Neuronal stem cell (in vitro differentiated cells): ENCODE measurements around the gene PHKA1.
A peak's percentile ranks its signal among the peaks of the same experiment; 100 is the strongest.
"Not testable (repeated sequence)": the region's sequence is repeated elsewhere in the genome, so short reads cannot be mapped to it uniquely, and the experiment has no call there.

Experiments used
- DNase-seq: peaks from one replicate; pipeline ENCODE4 v3.0.0-alpha.2; 2013; ENCODE audit warnings: low spot score
- H2AFZ ChIP-seq: one replicate; pipeline ENCODE4 v1.6.1; 2013; ENCODE audit warnings: mild to moderate bottlenecking, low read length, inconsistent platforms
- H2AK5ac ChIP-seq: 2 replicates; pipeline ENCODE4 v1.6.1; 2013; ENCODE audit warnings: low read depth, mild to moderate bottlenecking, inconsistent platforms, low read length, moderate library complexity, mixed read lengths
- H2BK120ac ChIP-seq: 2 replicates; pipeline ENCODE4 v1.6.1; 2013; ENCODE audit warnings: low read depth, mild to moderate bottlenecking, inconsistent platforms, low read length, moderate library complexity, mixed read lengths
- H2BK12ac ChIP-seq: one replicate; pipeline ENCODE4 v1.6.1; 2013; ENCODE audit warnings: low read length, inconsistent platforms
- H2BK15ac ChIP-seq: 2 replicates; pipeline ENCODE4 v1.6.1; 2013; ENCODE audit warnings: mild to moderate bottlenecking, low read length, inconsistent platforms, mixed read lengths
- H2BK5ac ChIP-seq: one replicate; pipeline ENCODE4 v1.6.1; 2013; ENCODE audit warnings: inconsistent platforms, mild to moderate bottlenecking, low read length, moderate library complexity
- H3K14ac ChIP-seq: one replicate; pipeline ENCODE4 v1.6.1; 2013; ENCODE audit warnings: low read length, inconsistent platforms
- H3K18ac ChIP-seq: 2 replicates; pipeline ENCODE4 v1.6.1; 2013; ENCODE audit warnings: low read length, inconsistent platforms
- H3K23ac ChIP-seq: 2 replicates; pipeline ENCODE4 v1.6.1; 2013; ENCODE audit warnings: low read depth, mild to moderate bottlenecking, mixed read lengths, low read length, inconsistent platforms; ENCODE audit not compliant: poor library complexity
- H3K27ac ChIP-seq: replicated peaks from 3 replicates; pipeline ENCODE4 v1.5.1; 2013; ENCODE audit warnings: low read length, inconsistent platforms
- H3K27me3 ChIP-seq, 3 experiments: 2 replicates each; pipeline ENCODE4 v1.6.1; 2013; ENCODE audit warnings: low read length in 3 of 3, mild to moderate bottlenecking in 2 of 3, inconsistent platforms in 1 of 3, low read depth in 1 of 3, mixed read lengths in 1 of 3, moderate library complexity in 1 of 3; ENCODE audit not compliant: control insufficient read depth in 3 of 3, insufficient read depth in 3 of 3
- H3K36me3 ChIP-seq, 2 donors: replicated peaks in 1 of 2; 2 replicates each; pipeline ENCODE4 v1.6.1; 2013; ENCODE audit warnings: low read length in 2 of 2; ENCODE audit not compliant: control insufficient read depth in 2 of 2, insufficient read depth in 2 of 2
- H3K4ac ChIP-seq: 2 replicates; pipeline ENCODE4 v1.6.1; 2013; ENCODE audit warnings: inconsistent platforms, mild to moderate bottlenecking, low read length, moderate library complexity
- H3K4me1 ChIP-seq, 2 donors: 1 replicate in 1 of 2; 2 replicates in 1 of 2; pipeline ENCODE4 v1.6.1; 2013; ENCODE audit warnings: low read length in 2 of 2, low read depth in 1 of 2; ENCODE audit not compliant: control insufficient read depth in 2 of 2, insufficient read depth in 1 of 2
- H3K4me2 ChIP-seq: one replicate; pipeline ENCODE4 v1.6.1; 2013; ENCODE audit warnings: mild to moderate bottlenecking, low read length, inconsistent platforms; ENCODE audit not compliant: insufficient read depth, poor library complexity, severe bottlenecking
- H3K4me3 ChIP-seq, 2 donors: 2 replicates each; pipeline ENCODE4 v1.5.1; 2013; ENCODE audit warnings: low read length in 2 of 2, mild to moderate bottlenecking in 2 of 2, inconsistent platforms in 1 of 2, moderate library complexity in 1 of 2
- H3K79me1 ChIP-seq: one replicate; pipeline ENCODE4 v1.6.1; 2013; ENCODE audit warnings: low read depth, mild to moderate bottlenecking, inconsistent platforms, low read length, moderate library complexity
- H3K9ac ChIP-seq: one replicate; pipeline ENCODE4 v1.6.1; 2013; ENCODE audit warnings: mild to moderate bottlenecking, low read depth, low read length, inconsistent platforms; ENCODE audit not compliant: poor library complexity
- H3K9me3 ChIP-seq, 2 donors: replicated peaks in 1 of 2; 2 replicates each; pipeline versions ENCODE3 to v1.6.1; 2013; ENCODE audit warnings: low read length in 2 of 2, mild to moderate bottlenecking in 2 of 2, inconsistent platforms in 1 of 2, low read depth in 1 of 2, mixed read lengths in 1 of 2, moderate library complexity in 1 of 2; ENCODE audit not compliant: control insufficient read depth in 2 of 2, insufficient read depth in 1 of 2
- H4K8ac ChIP-seq: one replicate; pipeline ENCODE4 v1.6.1; 2013; ENCODE audit warnings: low read depth, mild to moderate bottlenecking, inconsistent platforms, low read length, moderate library complexity
- H4K91ac ChIP-seq: one replicate; pipeline ENCODE4 v1.6.1; 2013; ENCODE audit warnings: low read length, low read depth, mild to moderate bottlenecking, inconsistent platforms; ENCODE audit not compliant: poor library complexity
- WGBS, 2 donors: extraction: QIAGEN DNeasy Blood & Tissue Kit; methylation state at CpG; one replicate each; pipeline ENCODE4 v1.1.7; 2013; ENCODE audit warnings: missing lambda C conversion rate in 2 of 2, mixed read lengths in 1 of 2; ENCODE audit not compliant: insufficient read length in 2 of 2, insufficient replicate concordance in 1 of 2; ENCODE audit errors: extremely low coverage in 2 of 2; 5-methylcytosine and 5-hydroxymethylcytosine counted together

The PHKA1 gene

GRCh38 chrX:72591038-72591437, 123.1 kb downstream of the PHKA1 start:
- not testable (repeated sequence) for H3K4me1 ChIP-seq, H2BK12ac ChIP-seq, H3K79me1 ChIP-seq, H2BK15ac ChIP-seq, H2AFZ ChIP-seq, H3K4ac ChIP-seq, H3K9me3 ChIP-seq, H3K27me3 ChIP-seq, H3K18ac ChIP-seq, H3K23ac ChIP-seq, H3K4me3 ChIP-seq, H3K4me2 ChIP-seq, H3K9ac ChIP-seq, H4K8ac ChIP-seq, H3K36me3 ChIP-seq, H2BK120ac ChIP-seq, H3K14ac ChIP-seq, H3K27ac ChIP-seq, DNase-seq, H2AK5ac ChIP-seq, H4K91ac ChIP-seq, H2BK5ac ChIP-seq
- no CpG with 5 or more reads among the region's 4 CpGs for WGBS, 2 donors

GRCh38 chrX:72584163-72584562, 129.9 kb downstream of the PHKA1 start:
- Histone ChIP-seq H2BK15ac (no peak overlapping the region), H3K27me3 (no peaks in the 10 kb centered on the region), H3K4me3 (no peak overlapping the region), H3K14ac (no peak overlapping the region), H3K27ac (no peak overlapping the region), H2BK5ac (no peak overlapping the region), H3K23ac (no peak overlapping the region), H2BK12ac (no peak overlapping the region), H4K91ac (no peak overlapping the region), H2AFZ (no peak overlapping the region), H3K4me2 (no peak overlapping the region), H4K8ac (no peak overlapping the region), H3K9ac (no peak overlapping the region), H3K79me1 (no peaks in the 10 kb centered on the region), H2BK120ac (no peak overlapping the region), H3K4ac (no peak overlapping the region), H3K36me3 (no peaks in the 10 kb centered on the region), H2AK5ac (no peak overlapping the region), H3K4me1 (no peaks in the 10 kb centered on the region), H3K9me3 (peaks cover 0 to 5% of the 10 kb centered on the region in 2 donors), H3K18ac (no peak overlapping the region)
- no CpG with 5 or more reads among the region's 3 CpGs for WGBS, 2 donors
- DNase-seq, result no peak

- no peaks in the 10 kb centered on the region for H3K9me3 ChIP-seq
- no peak overlapping the region for H4K91ac ChIP-seq
- no peak overlapping the region for H2BK15ac ChIP-seq
- no peak overlapping the region for H3K4ac ChIP-seq
- H3K9ac ChIP-seq, result no peak overlapping the region
- H4K8ac ChIP-seq, result no peak overlapping the region
- H2AK5ac ChIP-seq, result no peak overlapping the region
- H3K4me2 ChIP-seq, result no peak overlapping the region
- no peak overlapping the region for H3K4me3 ChIP-seq
- H3K36me3 ChIP-seq, result peaks cover 0 to under 1% of the 10 kb centered on the region in 2 donors
- H3K27me3 ChIP-seq, result no peaks in the 10 kb centered on the region
- H2BK120ac ChIP-seq, result no peak overlapping the region
- H2BK12ac ChIP-seq, result no peak overlapping the region
- no peak overlapping the region for H3K27ac ChIP-seq
- H2BK5ac ChIP-seq, result no peak overlapping the region
- no peak overlapping the region for H3K23ac ChIP-seq
- WGBS, 2 donors, result no CpG with 5 or more reads among the region's 7 CpGs
- H2AFZ ChIP-seq, result no peak overlapping the region
- DNase-seq, result no peak
- no peak overlapping the region for H3K18ac ChIP-seq
- H3K14ac ChIP-seq, result no peak overlapping the region
- peaks cover 2% of the 10 kb centered on the region for H3K79me1 ChIP-seq
- H3K4me1 ChIP-seq, result no peaks in the 10 kb centered on the region
Measured at GRCh38 chrX:72576141-72576894, 137.8 kb downstream of the PHKA1 start.

GRCh38 chrX:72573158-72573511, 141.0 kb downstream of the PHKA1 start:
- peak overlapping the region in 1 of 2 donors; percentile 71 for H3K4me3 ChIP-seq
- no peak overlapping the region for H4K91ac ChIP-seq
- no peak overlapping the region for H3K14ac ChIP-seq
- H3K4ac ChIP-seq, result no peak overlapping the region
- H2BK120ac ChIP-seq, result no peak overlapping the region
- no peak overlapping the region for H2BK15ac ChIP-seq
- no peak overlapping the region for H3K27ac ChIP-seq
- peaks cover 2 to 21% of the 10 kb centered on the region in 2 donors for H3K36me3 ChIP-seq
- no peaks in the 10 kb centered on the region for H3K9me3 ChIP-seq
- WGBS, 2 donors, result no CpG with 5 or more reads among the region's 7 CpGs
- H3K27me3 ChIP-seq, result no peaks in the 10 kb centered on the region
- no peak overlapping the region for H4K8ac ChIP-seq
- H2AK5ac ChIP-seq, result no peak overlapping the region
- no peak overlapping the region for H2BK12ac ChIP-seq
- H2BK5ac ChIP-seq, result no peak overlapping the region
- H3K4me2 ChIP-seq, result peak overlapping the region; percentile 18
- DNase-seq, result no peak
- no peak overlapping the region for H3K9ac ChIP-seq
- no peak overlapping the region for H3K23ac ChIP-seq
- H2AFZ ChIP-seq, result peak overlapping the region; percentile 84
- no peaks in the 10 kb centered on the region for H3K4me1 ChIP-seq
- H3K79me1 ChIP-seq, result peaks cover 2% of the 10 kb centered on the region
- no peak overlapping the region for H3K18ac ChIP-seq
